Cardiac fibroblast (primary cell): ENCODE data around the gene CACNB4.
"Not testable (repeated sequence)": the region's sequence is repeated elsewhere in the genome, so short reads cannot be mapped to it uniquely, and the experiment has no call there.

Source experiments
- DNase-seq, 2 donors: peaks; one replicate each; pipeline versions ENCODE4 v3.0.0 to v3.0.0-alpha.2; 2010; ENCODE audit warnings: low read depth in 2 of 2
- H3K4me3 ChIP-seq, 2 donors: replicated peaks in 1 of 2; 1 replicate in 1 of 2; 2 replicates in 1 of 2; pipeline ENCODE4 v1.5.1; 2011; ENCODE audit warnings: low read depth in 2 of 2, low read length in 2 of 2, mild to moderate bottlenecking in 2 of 2, moderate library complexity in 1 of 2
- CTCF ChIP-seq: IDR thresholded peaks from one replicate; pipeline ENCODE4 v1.5.1; 2011; ENCODE audit warnings: low read depth, mild to moderate bottlenecking, low read length, inconsistent platforms

CACNB4 gene

GRCh38 chr2:152012697-152013096 is 86.1 kb downstream of the CACNB4 start:
- TF ChIP-seq CTCF, result no peak
- no peak overlapping the region for H3K4me3 ChIP-seq
- peak in 1 of 2 donors; percentile 29 for DNase-seq

GRCh38 chr2:152011724-152012123 is 87.1 kb downstream of the CACNB4 start:
- DNase-seq, result no peak
- H3K4me3 ChIP-seq, result no peak overlapping the region
- no peak for TF ChIP-seq CTCF

GRCh38 chr2:152005607-152006006 is 93.2 kb downstream of the CACNB4 start:
- DNase-seq, result no peak
- no peak overlapping the region for H3K4me3 ChIP-seq
- no peak for TF ChIP-seq CTCF

- not testable (repeated sequence) for DNase-seq, H3K4me3 ChIP-seq
These were observed 95.6 kb downstream of the CACNB4 start for GRCh38 chr2:152003283-152003682.

GRCh38 chr2:151999053-151999452 is 99.8 kb downstream of the CACNB4 start:
- DNase-seq, result peak; percentile 46 to 60
- TF ChIP-seq CTCF, result peak; percentile 89
- H3K4me3 ChIP-seq, result no peak overlapping the region

GRCh38 chr2:151996243-151997003 is 102.4 kb downstream of the CACNB4 start:
- no peak for DNase-seq
- H3K4me3 ChIP-seq, result no peak overlapping the region
- no peak for TF ChIP-seq CTCF

GRCh38 chr2:151995161-151995557 is 103.7 kb downstream of the CACNB4 start:
- no peak for TF ChIP-seq CTCF
- no peak for DNase-seq
- H3K4me3 ChIP-seq, result no peak overlapping the region

GRCh38 chr2:151994178-151994577 is 104.7 kb downstream of the CACNB4 start:
- not testable (repeated sequence) for DNase-seq, H3K4me3 ChIP-seq
